CD8-positive, alpha-beta memory T cell (primary cell): Measurements from ENCODE around the gene PPP2R1B. TPM values are rescaled to one million over a fixed set of nuclear protein-coding genes. Genes with fewer than 3 reads are reported as not detected.

Source experiments
- CTCF ChIA-PET: fragments of 350-600 bp; sonication (Branson Sonifier 250); formaldehyde crosslinking; loops from one replicate; lab custom pipeline; 2021; ENCODE audit warnings: antibody characterized with exemption; lab: Charles Lee
- POLR2A ChIA-PET: fragments of 350-600 bp; sonication (Branson Sonifier 250); formaldehyde crosslinking; loops from one replicate; lab custom pipeline; 2021; ENCODE audit warnings: antibody characterized with exemption; lab: Charles Lee
- DNase-seq, 5 donors: peaks; one replicate each; pipeline versions ENCODE4 v3.0.0 to v3.0.0-alpha.2; 2020 to 2022; ENCODE audit warnings: mixed read lengths in 1 of 5
- H3K27ac ChIP-seq: one replicate; pipeline ENCODE4 v1.7.0; 2013; ENCODE audit warnings: low read depth, mild to moderate bottlenecking, low read length, moderate library complexity
- H3K27me3 ChIP-seq: 2 replicates; pipeline ENCODE4 v1.7.0; 2013; ENCODE audit warnings: low read length, mild to moderate bottlenecking; ENCODE audit not compliant: insufficient read depth, poor library complexity, severe bottlenecking
- H3K36me3 ChIP-seq: 2 replicates; pipeline ENCODE4 v1.7.0; 2013; ENCODE audit warnings: mild to moderate bottlenecking, low read length, moderate library complexity; ENCODE audit not compliant: insufficient read depth
- H3K4me1 ChIP-seq: 2 replicates; pipeline ENCODE4 v1.7.0; 2013; ENCODE audit warnings: mild to moderate bottlenecking, low read length, moderate library complexity; ENCODE audit not compliant: insufficient read depth
- H3K4me3 ChIP-seq: 2 replicates; pipeline ENCODE4 v1.7.0; 2013; ENCODE audit warnings: mild to moderate bottlenecking, low read length
- H3K9me3 ChIP-seq: 2 replicates; pipeline ENCODE4 v1.7.0; 2013; ENCODE audit warnings: mild to moderate bottlenecking, low read length
- H3K27ac Mint-ChIP-seq, 8 donors: one replicate each; pipeline ENCODE4 v1.8.0; 2020 to 2021; ENCODE audit warnings: mixed read lengths in 8 of 8, mild to moderate bottlenecking in 6 of 8, inconsistent platforms in 3 of 8, moderate library complexity in 3 of 8
- H3K27me3 Mint-ChIP-seq, 2 donors: one replicate each; pipeline ENCODE4 v1.8.0; 2020 to 2021; ENCODE audit warnings: mixed read lengths in 2 of 2, mild to moderate bottlenecking in 1 of 2, moderate library complexity in 1 of 2
- H3K36me3 Mint-ChIP-seq, 3 donors: one replicate each; pipeline ENCODE4 v1.8.0; 2020 to 2021; ENCODE audit warnings: mixed read lengths in 3 of 3, inconsistent platforms in 1 of 3, mild to moderate bottlenecking in 1 of 3
- H3K4me1 Mint-ChIP-seq, 3 donors: one replicate each; pipeline ENCODE4 v1.8.0; 2020 to 2021; ENCODE audit warnings: mixed read lengths in 3 of 3, inconsistent platforms in 1 of 3, mild to moderate bottlenecking in 1 of 3
- H3K4me3 Mint-ChIP-seq, 7 donors: one replicate each; pipeline ENCODE4 v1.8.0; 2020 to 2021; ENCODE audit warnings: mixed read lengths in 7 of 7, mild to moderate bottlenecking in 6 of 7, moderate library complexity in 4 of 7, inconsistent platforms in 2 of 7
- H3K9me3 Mint-ChIP-seq, 5 donors: one replicate each; pipeline ENCODE4 v1.8.0; 2020 to 2022; ENCODE audit warnings: mixed read lengths in 5 of 5, mild to moderate bottlenecking in 3 of 5, moderate library complexity in 2 of 5, inconsistent platforms in 1 of 5
- polyA plus RNA-seq: library from polyadenylated mRNA; unstranded; fragments of 300-500 nt; fragmentation: Illumina TruSeq; gene quantifications from one replicate; pipeline ENCODE4 v1.2.3, GENCODE V29; 2021
- total RNA-seq, 2 experiments: library from RNA; stranded (reverse); gene quantifications; one replicate each; pipeline ENCODE4 v1.2.3, GENCODE V29; 2021

PPP2R1B gene
- total and polyA plus RNA-seq, 3 experiments from 2014 or later = 21.9 to 61.6 (median 55.3) TPM

DNA sequence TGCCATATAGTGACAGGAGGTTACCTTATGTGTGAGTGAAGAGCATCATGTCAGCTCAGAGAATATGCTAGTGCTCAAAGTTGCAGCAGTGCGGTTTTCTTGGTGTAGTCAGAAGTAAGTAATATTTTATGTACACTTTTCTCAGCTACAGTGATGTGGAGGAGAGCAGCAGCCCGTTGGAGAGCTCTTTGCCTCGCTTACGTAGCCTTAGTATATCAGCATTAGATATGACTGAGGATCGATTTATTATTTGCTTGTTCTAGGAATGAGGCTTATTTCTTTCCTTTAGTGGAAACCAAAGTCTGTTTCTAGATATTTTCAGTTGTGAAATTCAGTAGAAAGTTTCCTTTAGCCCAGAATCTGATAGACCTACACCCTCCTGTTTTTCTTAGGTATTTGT lies 63.6 kb downstream of the PPP2R1B start:
- H3K27ac Mint-ChIP-seq = peak overlapping the region in 2 of 8 donors; percentile 21 to 50
- Histone ChIP-seq H3K27me3 (no peaks in the 10 kb centered on the region), H3K36me3 (no peaks in the 10 kb centered on the region), H3K9me3 (no peaks in the 10 kb centered on the region), H3K27ac (no peak overlapping the region), H3K4me1 (no peaks in the 10 kb centered on the region), H3K4me3 (no peak overlapping the region)
- peaks cover 3 to 23% (median 16%) of the 10 kb centered on the region in 3 donors for H3K4me1 Mint-ChIP-seq
- no peaks in the 10 kb centered on the region for H3K9me3 Mint-ChIP-seq
- no peak for DNase-seq
- POLR2A ChIA-PET = no interaction called here
- H3K36me3 Mint-ChIP-seq = peaks cover 13 to 62% (median 16%) of the 10 kb centered on the region in 3 donors
- CTCF ChIA-PET = no interaction called here
- H3K4me3 Mint-ChIP-seq = no peak overlapping the region
- no peaks in the 10 kb centered on the region for H3K27me3 Mint-ChIP-seq

DNA sequence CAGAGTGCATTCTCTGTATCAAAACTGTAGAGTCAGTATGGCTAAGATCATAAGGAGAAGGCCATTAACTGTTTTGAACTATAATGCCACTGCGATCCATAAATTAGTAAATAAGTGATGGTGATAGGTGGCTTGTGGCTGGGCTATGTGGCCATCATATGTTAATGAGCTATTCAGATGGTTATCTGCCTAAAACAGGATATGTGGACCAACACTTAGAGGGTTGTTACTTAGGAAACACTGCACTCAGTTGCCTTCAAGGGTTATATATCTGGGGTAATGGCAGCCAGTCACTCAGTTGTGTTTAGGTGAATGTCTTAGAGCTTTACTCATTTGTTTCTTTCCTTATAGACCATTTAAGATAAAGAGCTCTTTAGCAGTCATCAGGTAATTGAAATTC lies 66.0 kb downstream of the PPP2R1B start:
- H3K27me3 ChIP-seq = no peaks in the 10 kb centered on the region
- no peaks in the 10 kb centered on the region for H3K9me3 ChIP-seq
- H3K27me3 Mint-ChIP-seq = no peaks in the 10 kb centered on the region
- H3K4me1 ChIP-seq = no peaks in the 10 kb centered on the region
- peak overlapping the region in 1 of 8 donors; percentile 17 for H3K27ac Mint-ChIP-seq
- ChIA-PET POLR2A (no interaction called here), CTCF (no interaction called here)
- no peak overlapping the region for H3K4me3 ChIP-seq
- H3K27ac ChIP-seq = no peak overlapping the region
- H3K4me3 Mint-ChIP-seq = no peak overlapping the region
- no peaks in the 10 kb centered on the region for H3K36me3 ChIP-seq
- H3K9me3 Mint-ChIP-seq = no peaks in the 10 kb centered on the region
- peaks cover 5 to 50% (median 10%) of the 10 kb centered on the region in 3 donors for H3K36me3 Mint-ChIP-seq
- peaks cover 3 to 23% (median 16%) of the 10 kb centered on the region in 3 donors for H3K4me1 Mint-ChIP-seq
- no peak for DNase-seq

DNA sequence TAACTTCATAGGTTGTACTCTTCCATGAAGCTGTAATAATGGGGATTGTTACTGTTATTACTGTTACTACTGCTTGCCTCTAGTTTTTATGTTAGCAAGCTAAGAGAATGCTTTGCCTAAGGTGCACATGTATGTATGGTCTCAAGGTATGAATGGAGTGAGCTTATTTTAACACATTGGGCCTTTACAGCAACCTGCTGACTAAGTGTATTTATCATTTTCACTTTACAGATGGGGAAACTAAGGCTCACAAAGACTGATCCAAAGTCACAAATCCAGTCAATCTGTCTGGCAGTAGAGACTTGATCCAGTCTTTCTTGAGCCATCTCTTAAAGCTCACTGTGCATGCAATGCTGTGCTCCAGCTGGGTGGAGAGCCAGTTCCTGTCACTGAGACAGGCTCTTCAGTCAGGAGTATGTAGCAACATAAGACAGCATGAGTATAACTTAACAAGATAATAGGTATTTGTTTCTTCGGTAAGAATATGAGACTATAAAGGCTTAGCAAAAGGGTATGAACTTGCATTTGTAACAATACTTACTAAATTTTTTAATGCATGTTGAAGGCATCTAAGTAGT lies 66.5 kb downstream of the PPP2R1B start:
- DNase-seq = no peak
- Mint-ChIP-seq H3K4me3 (no peak overlapping the region), H3K27me3 (no peaks in the 10 kb centered on the region), H3K4me1 (peaks cover 3 to 23% (median 16%) of the 10 kb centered on the region in 3 donors), H3K36me3 (peaks cover 5 to 49% (median 5%) of the 10 kb centered on the region in 3 donors), H3K27ac (peak overlapping the region in 3 of 8 donors; percentile 1 to 70 (median 44)), H3K9me3 (no peaks in the 10 kb centered on the region)
- Histone ChIP-seq H3K27me3 (no peaks in the 10 kb centered on the region), H3K4me1 (no peaks in the 10 kb centered on the region), H3K4me3 (no peak overlapping the region), H3K9me3 (no peaks in the 10 kb centered on the region), H3K27ac (no peak overlapping the region), H3K36me3 (no peaks in the 10 kb centered on the region)
- CTCF ChIA-PET = no interaction called here
- POLR2A ChIA-PET = no interaction called here

DNA sequence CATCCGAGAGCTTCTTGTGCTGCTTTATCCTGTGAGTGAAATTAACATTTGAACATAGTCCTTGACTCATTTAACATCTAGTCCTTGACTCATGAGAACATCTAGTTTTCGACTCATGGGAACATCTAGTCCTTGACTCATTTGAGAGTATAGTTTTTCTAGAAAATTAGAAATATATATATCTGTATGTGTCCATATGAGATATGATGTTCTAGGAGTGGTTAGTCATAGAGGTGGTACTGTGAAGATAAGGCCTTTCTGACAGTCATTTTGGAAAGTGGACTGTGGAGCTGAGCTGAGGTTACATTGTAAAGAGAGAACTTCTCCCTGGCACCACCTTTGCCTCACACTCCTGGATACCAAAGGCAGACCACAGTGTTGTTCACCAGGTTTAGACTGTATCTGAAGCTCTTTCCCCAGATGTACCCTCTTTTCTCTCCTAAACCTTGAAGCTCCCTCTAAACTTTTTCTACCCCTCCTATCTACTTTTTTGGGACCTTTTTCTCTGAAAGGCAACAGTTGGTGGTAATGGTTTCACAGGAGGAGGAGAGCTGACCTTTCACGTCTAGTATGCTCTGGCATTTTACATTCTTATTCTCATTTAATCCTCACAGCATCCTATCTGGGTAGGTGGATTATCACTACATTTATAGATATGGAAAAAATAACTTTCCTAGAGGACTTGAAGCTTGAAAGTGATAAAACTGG lies 67.2 kb downstream of the PPP2R1B start:
- H3K4me3 ChIP-seq = no peak overlapping the region
- H3K27ac ChIP-seq = no peak overlapping the region
- H3K36me3 ChIP-seq = no peaks in the 10 kb centered on the region
- Mint-ChIP-seq H3K27ac (peak overlapping the region in 3 of 8 donors; percentile 1 to 70 (median 7)), H3K9me3 (no peaks in the 10 kb centered on the region), H3K36me3 (peaks cover 4 to 47% (median 5%) of the 10 kb centered on the region in 3 donors), H3K4me1 (peaks cover 3 to 23% (median 16%) of the 10 kb centered on the region in 3 donors), H3K27me3 (no peaks in the 10 kb centered on the region), H3K4me3 (no peak overlapping the region)
- no peaks in the 10 kb centered on the region for H3K27me3 ChIP-seq
- H3K9me3 ChIP-seq = no peaks in the 10 kb centered on the region
- DNase-seq = no peak
- CTCF ChIA-PET = no interaction called here
- no peaks in the 10 kb centered on the region for H3K4me1 ChIP-seq
- POLR2A ChIA-PET = no interaction called here

DNA sequence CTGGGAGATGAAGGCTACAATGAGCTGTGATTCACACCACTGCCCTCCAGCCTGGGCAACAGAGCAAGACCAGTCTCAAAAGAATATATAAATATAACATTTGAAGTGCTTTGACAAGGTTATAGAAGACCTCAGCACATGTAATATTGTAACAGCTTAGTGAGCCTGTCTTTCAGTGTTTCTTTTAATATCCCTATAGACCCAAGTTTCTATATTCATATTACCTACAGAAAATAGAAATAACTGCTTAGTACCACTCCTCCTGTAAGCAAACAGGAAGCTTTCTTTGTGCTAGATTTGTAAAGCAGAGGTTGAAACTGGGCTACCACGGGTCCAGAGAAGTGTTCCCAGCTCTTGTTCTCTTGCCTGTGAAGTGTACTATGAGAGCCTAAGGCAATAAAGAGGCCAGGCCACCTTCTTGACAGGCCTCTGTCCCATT lies 68.2 kb downstream of the PPP2R1B start:
- H3K9me3 ChIP-seq = no peaks in the 10 kb centered on the region
- no peaks in the 10 kb centered on the region for H3K27me3 ChIP-seq
- POLR2A ChIA-PET = no interaction called here
- H3K4me1 ChIP-seq = no peaks in the 10 kb centered on the region
- H3K27ac ChIP-seq = no peak overlapping the region
- DNase-seq = no peak
- H3K4me3 ChIP-seq = no peak overlapping the region
- H3K4me3 Mint-ChIP-seq = no peak overlapping the region
- H3K9me3 Mint-ChIP-seq = no peaks in the 10 kb centered on the region
- H3K36me3 ChIP-seq = no peaks in the 10 kb centered on the region
- H3K27me3 Mint-ChIP-seq = no peaks in the 10 kb centered on the region
- CTCF ChIA-PET = no interaction called here
- H3K27ac Mint-ChIP-seq = peak overlapping the region in 2 of 8 donors; percentile 20 to 78
- peaks cover 4 to 40% (median 5%) of the 10 kb centered on the region in 3 donors for H3K36me3 Mint-ChIP-seq
- peaks cover 3 to 23% (median 16%) of the 10 kb centered on the region in 3 donors for H3K4me1 Mint-ChIP-seq

DNA sequence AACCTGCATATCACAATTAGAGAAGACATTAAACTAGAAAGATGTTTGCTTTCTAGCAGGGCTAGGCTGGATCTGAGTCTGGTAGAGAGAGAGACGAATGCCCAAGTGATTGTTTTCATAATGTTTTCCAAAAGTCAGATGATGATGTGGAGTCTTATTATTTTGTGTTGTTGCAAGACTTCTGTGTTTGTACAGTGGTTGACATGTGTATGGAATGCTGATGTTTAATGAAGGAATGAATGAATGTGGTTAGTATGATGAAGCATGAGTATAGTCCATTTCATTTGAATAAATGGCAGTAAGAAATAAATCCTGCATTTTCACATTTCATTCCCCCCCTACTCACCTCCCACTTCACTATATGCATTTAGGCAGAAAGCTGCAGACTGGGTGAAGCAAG lies 69.6 kb downstream of the PPP2R1B start:
- Histone ChIP-seq H3K4me1 (no peaks in the 10 kb centered on the region), H3K9me3 (no peaks in the 10 kb centered on the region), H3K27me3 (no peaks in the 10 kb centered on the region), H3K27ac (no peak overlapping the region), H3K4me3 (no peak overlapping the region), H3K36me3 (no peaks in the 10 kb centered on the region)
- H3K4me3 Mint-ChIP-seq = no peak overlapping the region
- H3K27me3 Mint-ChIP-seq = no peaks in the 10 kb centered on the region
- no peak for DNase-seq
- H3K9me3 Mint-ChIP-seq = no peaks in the 10 kb centered on the region
- H3K4me1 Mint-ChIP-seq = peaks cover 3 to 23% (median 16%) of the 10 kb centered on the region in 3 donors
- H3K27ac Mint-ChIP-seq = no peak overlapping the region
- ChIA-PET POLR2A (no interaction called here), CTCF (interaction anchor here (1.6 kb wide), 1 partner anchor 12 kb away, joined by 4 read pairs; no protein-coding TSS in a partner anchor)
- H3K36me3 Mint-ChIP-seq = peaks cover 0 to 32% (median 6%) of the 10 kb centered on the region in 3 donors

DNA sequence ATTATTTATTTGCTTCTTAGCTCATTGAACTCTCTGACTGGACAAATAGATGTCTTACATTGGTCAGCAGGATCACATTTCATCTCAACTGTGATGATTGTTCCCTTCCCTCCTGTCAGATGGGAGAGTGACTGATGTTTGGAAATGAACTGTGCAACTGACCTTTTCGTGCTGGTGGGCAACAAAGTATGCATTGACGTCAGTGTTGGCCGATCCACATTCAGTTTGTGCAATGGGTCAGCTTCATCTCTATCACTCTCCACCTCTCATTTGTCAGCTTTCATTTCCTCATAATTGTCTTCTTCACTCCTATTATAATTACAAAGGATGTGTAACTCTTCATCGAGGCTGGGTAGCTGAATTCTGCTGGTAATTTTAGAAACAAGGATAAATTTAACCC lies 71.3 kb downstream of the PPP2R1B start:
- Mint-ChIP-seq H3K4me3 (no peak overlapping the region), H3K9me3 (no peaks in the 10 kb centered on the region), H3K27me3 (no peaks in the 10 kb centered on the region), H3K36me3 (peaks cover 0 to 38% (median 8%) of the 10 kb centered on the region in 3 donors), H3K4me1 (peaks cover 3 to 17% (median 8%) of the 10 kb centered on the region in 3 donors), H3K27ac (no peak overlapping the region)
- H3K27ac ChIP-seq = no peak overlapping the region
- H3K4me1 ChIP-seq = no peaks in the 10 kb centered on the region
- ChIA-PET POLR2A (no interaction called here), CTCF (interaction anchor here (1.2 kb wide), 2 partner anchors 8 to 91 kb away, joined by 3 read pairs; no protein-coding TSS in a partner anchor)
- H3K36me3 ChIP-seq = no peaks in the 10 kb centered on the region
- no peaks in the 10 kb centered on the region for H3K27me3 ChIP-seq
- H3K9me3 ChIP-seq = no peaks in the 10 kb centered on the region
- DNase-seq = no peak
- H3K4me3 ChIP-seq = no peak overlapping the region

DNA sequence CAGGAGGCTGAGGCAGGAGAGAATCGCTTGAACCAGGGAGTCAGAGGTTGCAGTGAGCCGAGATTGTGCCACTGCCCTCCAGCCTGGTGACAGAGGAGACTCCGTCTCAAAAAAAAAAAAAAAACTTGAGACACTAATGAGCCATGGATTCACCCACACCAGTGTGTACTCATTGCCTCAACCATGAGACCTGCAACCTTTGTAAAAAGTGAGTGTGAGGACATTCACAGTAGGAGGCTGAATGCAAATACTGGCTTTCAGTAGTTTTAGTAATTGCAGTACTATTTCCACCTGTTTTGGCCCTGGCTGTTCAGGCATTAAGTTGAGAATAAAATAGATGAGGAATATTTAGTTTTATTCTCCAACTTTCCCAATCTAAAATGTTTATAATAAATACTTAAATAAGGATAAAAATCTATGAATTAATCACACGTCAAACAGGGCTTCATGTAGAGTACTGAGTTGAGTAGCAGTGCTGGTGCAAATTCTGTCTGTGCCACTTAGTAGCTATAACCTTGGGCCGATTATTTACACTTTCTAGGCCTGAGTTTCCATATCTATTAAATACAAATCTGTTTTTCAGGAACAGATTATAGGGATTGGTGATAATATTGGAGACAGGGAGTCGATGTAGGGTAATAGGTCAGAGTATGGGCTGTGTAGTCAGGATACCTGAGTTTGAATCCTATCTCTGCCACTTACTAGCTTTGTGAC lies 72.8 kb downstream of the PPP2R1B start:
- Mint-ChIP-seq H3K27me3 (no peaks in the 10 kb centered on the region), H3K9me3 (no peaks in the 10 kb centered on the region), H3K4me3 (no peak overlapping the region), H3K4me1 (peaks cover 0 to 3% (median 0%) of the 10 kb centered on the region in 3 donors), H3K36me3 (peaks cover 4 to 46% (median 18%) of the 10 kb centered on the region in 3 donors), H3K27ac (peak overlapping the region in 1 of 8 donors; percentile 37)
- H3K27me3 ChIP-seq = no peaks in the 10 kb centered on the region
- DNase-seq = no peak
- ChIA-PET CTCF (no interaction called here), POLR2A (no interaction called here)
- no peaks in the 10 kb centered on the region for H3K9me3 ChIP-seq
- no peak overlapping the region for H3K27ac ChIP-seq
- peaks cover 2% of the 10 kb centered on the region for H3K36me3 ChIP-seq
- H3K4me1 ChIP-seq = no peaks in the 10 kb centered on the region
- H3K4me3 ChIP-seq = no peak overlapping the region
